H9 (cell line): ENCODE data around the gene GLS. TPM values are rescaled to one million over a fixed set of nuclear protein-coding genes. Genes with fewer than 3 reads are reported as not detected.

Experiments used
- DNase-seq: peaks from one replicate; pipeline ENCODE4 v3.0.0-alpha.2; 2017
- H2AFZ ChIP-seq: one replicate; pipeline ENCODE4 v1.6.1; 2013; ENCODE audit warnings: mild to moderate bottlenecking, low read length, control low read depth, moderate library complexity
- H2AK5ac ChIP-seq: 2 replicates; pipeline ENCODE4 v1.6.1; 2013; ENCODE audit warnings: low read length, control low read depth, mixed read lengths; ENCODE audit not compliant: insufficient read length
- H2BK120ac ChIP-seq: one replicate; pipeline ENCODE4 v1.6.1; 2013; ENCODE audit warnings: low read depth, mild to moderate bottlenecking, low read length, control low read depth, inconsistent platforms; ENCODE audit not compliant: poor library complexity, severe bottlenecking
- H2BK12ac ChIP-seq: 2 replicates; pipeline ENCODE4 v1.6.1; 2013; ENCODE audit warnings: low read length, control low read depth, mixed read lengths, low read depth; ENCODE audit not compliant: insufficient read length
- H2BK15ac ChIP-seq: 2 replicates; pipeline ENCODE4 v1.6.1; 2013; ENCODE audit warnings: low read depth, low read length, control low read depth
- H2BK20ac ChIP-seq: one replicate; pipeline ENCODE4 v1.6.1; 2013; ENCODE audit warnings: low read depth, mild to moderate bottlenecking, low read length, control low read depth, inconsistent platforms; ENCODE audit not compliant: poor library complexity, severe bottlenecking
- H2BK5ac ChIP-seq: 2 replicates; pipeline ENCODE4 v1.6.1; 2013; ENCODE audit warnings: low read length, control low read depth, mixed read lengths; ENCODE audit not compliant: insufficient read length
- H3K14ac ChIP-seq: 2 replicates; pipeline ENCODE4 v1.6.1; 2013; ENCODE audit warnings: low read length, control low read depth; ENCODE audit not compliant: insufficient read depth
- H3K18ac ChIP-seq: 2 replicates; pipeline ENCODE4 v1.6.1; 2013; ENCODE audit warnings: low read depth, mild to moderate bottlenecking, mixed read lengths, low read length, control low read depth; ENCODE audit not compliant: insufficient read length
- H3K23ac ChIP-seq: 2 replicates; pipeline ENCODE4 v1.6.1; 2013; ENCODE audit warnings: low read length, control low read depth, mixed read lengths, low read depth; ENCODE audit not compliant: insufficient read length
- H3K23me2 ChIP-seq: 2 replicates; pipeline ENCODE4 v1.6.1; 2013; ENCODE audit warnings: low read depth, mild to moderate bottlenecking, mixed read lengths, low read length, control low read depth; ENCODE audit not compliant: insufficient read length, poor library complexity, severe bottlenecking
- H3K27ac ChIP-seq: 2 replicates; pipeline ENCODE4 v1.5.1; 2013; ENCODE audit warnings: low read length, control low read depth, mixed read lengths, low read depth; ENCODE audit not compliant: insufficient read length
- H3K27me3 ChIP-seq: 2 replicates; pipeline ENCODE4 v1.6.1; 2013; ENCODE audit warnings: low read length, control low read depth, inconsistent platforms; ENCODE audit not compliant: insufficient read depth
- H3K4ac ChIP-seq: 2 replicates; pipeline ENCODE4 v1.6.1; 2013; ENCODE audit warnings: low read depth, mild to moderate bottlenecking, control low read depth, inconsistent platforms, low read length, moderate library complexity
- H3K4me1 ChIP-seq: 2 replicates; pipeline ENCODE4 v1.6.1; 2013; ENCODE audit warnings: low read length, control low read depth, inconsistent platforms; ENCODE audit not compliant: insufficient read depth
- H3K4me2 ChIP-seq: 2 replicates; pipeline ENCODE4 v1.6.1; 2013; ENCODE audit warnings: low read length, control low read depth, mixed read lengths; ENCODE audit not compliant: insufficient read length, insufficient read depth
- H3K56ac ChIP-seq: 2 replicates; pipeline ENCODE4 v1.6.1; 2013; ENCODE audit warnings: low read depth, mild to moderate bottlenecking, mixed read lengths, low read length, control low read depth; ENCODE audit not compliant: insufficient read length
- H3K79me1 ChIP-seq: 2 replicates; pipeline ENCODE4 v1.6.1; 2013; ENCODE audit warnings: low read depth, mild to moderate bottlenecking, moderate library complexity, low read length, control low read depth, inconsistent platforms; ENCODE audit not compliant: insufficient read depth, poor library complexity, severe bottlenecking
- H3K79me2 ChIP-seq: 2 replicates; pipeline ENCODE4 v1.6.1; 2013; ENCODE audit warnings: low read length, control low read depth, inconsistent platforms; ENCODE audit not compliant: insufficient read depth
- H3K9ac ChIP-seq: 2 replicates; pipeline ENCODE4 v1.6.1; 2013; ENCODE audit warnings: low read length, control low read depth, mixed read lengths; ENCODE audit not compliant: insufficient read length; ENCODE audit errors: extremely low read depth
- H3K9me3 ChIP-seq: one replicate; pipeline ENCODE4 v1.6.1; 2013; ENCODE audit warnings: low read depth, low read length, inconsistent platforms; ENCODE audit not compliant: control insufficient read depth
- H3T11ph ChIP-seq: one replicate; pipeline ENCODE4 v1.6.1; 2013; ENCODE audit warnings: mild to moderate bottlenecking, low read length, control low read depth, inconsistent platforms
- H4K20me1 ChIP-seq: one replicate; pipeline ENCODE4 v1.6.1; 2013; ENCODE audit not compliant: control insufficient read depth, insufficient read length, insufficient read depth
- H4K5ac ChIP-seq: 2 replicates; pipeline ENCODE4 v1.6.1; 2013; ENCODE audit warnings: low read depth, mild to moderate bottlenecking, mixed read lengths, low read length, control low read depth; ENCODE audit not compliant: insufficient read length
- H4K8ac ChIP-seq: replicated peaks from 2 replicates; pipeline ENCODE4 v1.6.1; 2013; ENCODE audit warnings: low read length, control low read depth, mixed read lengths, low read depth; ENCODE audit not compliant: insufficient read length
- H4K91ac ChIP-seq: 2 replicates; pipeline ENCODE4 v1.6.1; 2013; ENCODE audit warnings: low read depth, mild to moderate bottlenecking, moderate library complexity, mixed read lengths, low read length, control low read depth; ENCODE audit not compliant: insufficient read length
- H3K27ac Mint-ChIP-seq, 3 experiments: 2 replicates in 2 of 3; 3 replicates in 1 of 3; pipeline ENCODE4 v1.8.0; 2020 to 2021; ENCODE audit warnings: mixed read lengths in 3 of 3, mild to moderate bottlenecking in 1 of 3, moderate library complexity in 1 of 3
- H3K27me3 Mint-ChIP-seq: 2 replicates; pipeline ENCODE4 v1.8.0; 2021; ENCODE audit warnings: low read depth, mild to moderate bottlenecking, moderate library complexity, mixed read lengths
- H3K36me3 Mint-ChIP-seq, 3 experiments: 2 replicates in 2 of 3; 3 replicates in 1 of 3; pipeline ENCODE4 v1.8.0; 2020 to 2021; ENCODE audit warnings: low read depth in 3 of 3, mixed read lengths in 3 of 3; ENCODE audit not compliant: insufficient read depth in 1 of 3
- H3K4me1 Mint-ChIP-seq, 2 experiments: 2 replicates each; pipeline ENCODE4 v1.8.0; 2020; ENCODE audit warnings: mixed read lengths in 2 of 2
- H3K4me3 Mint-ChIP-seq, 2 experiments: 2 replicates in 1 of 2; 3 replicates in 1 of 2; pipeline ENCODE4 v1.8.0; 2020 to 2021; ENCODE audit warnings: mild to moderate bottlenecking in 2 of 2, mixed read lengths in 2 of 2, moderate library complexity in 1 of 2
- H3K9me3 Mint-ChIP-seq, 2 experiments: 2 replicates in 1 of 2; 3 replicates in 1 of 2; pipeline ENCODE4 v1.8.0; 2020; ENCODE audit warnings: mild to moderate bottlenecking in 2 of 2, mixed read lengths in 2 of 2, moderate library complexity in 1 of 2
- WGBS: extraction: QIAGEN DNeasy Blood & Tissue Kit; methylation state at CpG from one replicate; pipeline ENCODE4 v1.1.7; 2013; ENCODE audit warnings: missing lambda C conversion rate, low lambda C conversion rate, mixed read lengths; ENCODE audit not compliant: insufficient read length; ENCODE audit errors: extremely low coverage; 5-methylcytosine and 5-hydroxymethylcytosine counted together
- total RNA-seq: library from RNA; stranded (reverse); gene quantifications from 2 replicates; pipeline ENCODE4 v1.2.1, GENCODE V29; 2021
- TF ChIP-seq, protein P1 (sequence below): fragments of 200-600 bp; sonication (generic); conservative IDR thresholded peaks from 3 replicates; pipeline ENCODE4 v1.8.0; 2021; ENCODE audit warnings: antibody characterized with exemption, mild to moderate bottlenecking

GLS gene
- total RNA-seq, 1 experiment from 2014 or later, result 69.3 TPM

DNA sequence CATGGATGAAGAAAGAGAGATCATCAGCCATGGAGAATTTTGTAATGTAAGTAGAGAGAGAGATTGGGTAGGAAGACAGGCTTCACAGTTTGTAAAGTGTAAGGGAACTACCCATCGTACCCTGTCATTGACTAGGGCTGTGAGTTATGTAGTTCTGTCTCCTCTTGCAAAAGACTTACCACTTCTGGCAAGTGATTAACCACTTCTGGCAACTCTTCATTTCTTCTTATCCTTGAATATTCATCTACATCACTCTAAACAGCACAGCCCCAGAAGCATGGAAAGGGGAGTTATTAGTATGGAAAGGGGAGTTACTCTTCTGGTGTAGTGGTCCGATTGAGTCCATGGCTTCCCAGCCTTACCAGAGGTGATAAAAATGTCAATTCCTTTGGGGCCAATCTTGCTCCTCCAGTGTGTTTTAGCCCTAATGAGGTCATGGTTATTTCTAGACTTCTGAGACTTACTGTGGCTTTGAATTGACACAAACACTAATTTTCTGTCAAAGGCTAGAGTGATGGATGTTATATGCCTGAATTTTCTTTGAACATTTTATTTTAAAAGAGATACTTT is 81.4 kb downstream of the GLS start:
- TF ChIP-seq, protein P1, sequence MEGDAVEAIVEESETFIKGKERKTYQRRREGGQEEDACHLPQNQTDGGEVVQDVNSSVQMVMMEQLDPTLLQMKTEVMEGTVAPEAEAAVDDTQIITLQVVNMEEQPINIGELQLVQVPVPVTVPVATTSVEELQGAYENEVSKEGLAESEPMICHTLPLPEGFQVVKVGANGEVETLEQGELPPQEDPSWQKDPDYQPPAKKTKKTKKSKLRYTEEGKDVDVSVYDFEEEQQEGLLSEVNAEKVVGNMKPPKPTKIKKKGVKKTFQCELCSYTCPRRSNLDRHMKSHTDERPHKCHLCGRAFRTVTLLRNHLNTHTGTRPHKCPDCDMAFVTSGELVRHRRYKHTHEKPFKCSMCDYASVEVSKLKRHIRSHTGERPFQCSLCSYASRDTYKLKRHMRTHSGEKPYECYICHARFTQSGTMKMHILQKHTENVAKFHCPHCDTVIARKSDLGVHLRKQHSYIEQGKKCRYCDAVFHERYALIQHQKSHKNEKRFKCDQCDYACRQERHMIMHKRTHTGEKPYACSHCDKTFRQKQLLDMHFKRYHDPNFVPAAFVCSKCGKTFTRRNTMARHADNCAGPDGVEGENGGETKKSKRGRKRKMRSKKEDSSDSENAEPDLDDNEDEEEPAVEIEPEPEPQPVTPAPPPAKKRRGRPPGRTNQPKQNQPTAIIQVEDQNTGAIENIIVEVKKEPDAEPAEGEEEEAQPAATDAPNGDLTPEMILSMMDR, result no peak
- Mint-ChIP-seq H3K27ac (0 out of 7 replicates have a peak overlapping the region, but pooled peaks of 1 of the 3 experiments have one; percentile 9), H3K27me3 (no peaks in the 10 kb centered on the region), H3K4me1 (no peaks in the 10 kb centered on the region), H3K9me3 (no peaks in the 10 kb centered on the region; a peak in 1 of 5 replicates), H3K4me3 (no peak overlapping the region), H3K36me3 (peaks cover 0 to 9% (median 3%) of the 10 kb centered on the region in 3 experiments; a peak in 3 of 7 replicates)
- Histone ChIP-seq H2BK120ac (no peak overlapping the region), H3K18ac (no peak overlapping the region), H3K23ac (no peak overlapping the region), H4K8ac (no peak overlapping the region), H3K4ac (no peak overlapping the region), H3K9me3 (no peaks in the 10 kb centered on the region), H3K27ac (no peak overlapping the region), H2BK15ac (no peak overlapping the region), H2BK5ac (no peak overlapping the region), H3T11ph (no peak overlapping the region), H3K56ac (no peak overlapping the region), H3K27me3 (no peaks in the 10 kb centered on the region), H3K4me2 (no peak overlapping the region), H4K91ac (no peak overlapping the region), H3K14ac (no peak overlapping the region), H3K23me2 (no peaks in the 10 kb centered on the region), H2BK20ac (no peak overlapping the region), H4K20me1 (no peaks in the 10 kb centered on the region), H2BK12ac (no peak overlapping the region), H2AK5ac (no peak overlapping the region), H3K9ac (no peak overlapping the region), H3K4me1 (no peaks in the 10 kb centered on the region), H4K5ac (no peak overlapping the region), H2AFZ (no peak overlapping the region), H3K79me2 (no peaks in the 10 kb centered on the region), H3K79me1 (no peaks in the 10 kb centered on the region)
- DNase-seq, result no peak
- WGBS, result no CpG with 5 or more reads among the region's 2 CpGs
